H4 (cell line): ENCODE data around the gene REEP6. TPM values are rescaled to one million over a fixed set of nuclear protein-coding genes. Genes with fewer than 3 reads are reported as not detected.
A peak's percentile ranks its signal among the peaks of the same experiment; 100 is the strongest.

Source experiments
- DNase-seq: peaks from one replicate; pipeline ENCODE4 v3.0.0-alpha.2; 2015; ENCODE audit warnings: low spot score
- total RNA-seq: library from RNA; depleted of rRNA; stranded (reverse); fragments of >200 nt; shearing (Covaris generic); gene quantifications from 2 replicates; pipeline ENCODE4 v1.2.3, GENCODE V29; 2014; rRNA removed

REEP6 gene
- 0.92 and 1.2 TPM in 2 replicates for total RNA-seq

GRCh38 chr19:1491114-1491848 is at the start of gene REEP6:
Gene REEP6 (plus strand): TSS chr19:1491181. CDS start chr19:1491270, 89 bp downstream.
- DNase-seq = no peak

- DNase-seq = no peak
Observed at GRCh38 chr19:1441677-1442438, 49.1 kb upstream of the REEP6 start.

GRCh38 chr19:1445185-1445931 is 45.6 kb upstream of the REEP6 start:
- no peak for DNase-seq

GRCh38 chr19:1445932-1446712 is 44.9 kb upstream of the REEP6 start:
- no peak for DNase-seq

- DNase-seq = no peak
Observed at GRCh38 chr19:1446713-1447481, 44.1 kb upstream of the REEP6 start.

- no peak for DNase-seq
Observed at GRCh38 chr19:1447504-1447903, 43.5 kb upstream of the REEP6 start.

GRCh38 chr19:1447944-1448343 is 43.0 kb upstream of the REEP6 start:
- no peak for DNase-seq

GRCh38 chr19:1449467-1450442 is 41.2 kb upstream of the REEP6 start, which contains the start of gene APC2:
Gene APC2 (plus strand): TSS chr19:1450121. CDS start chr19:1453002, 2,881 bp downstream.
- peak; percentile 38 for DNase-seq

- no peak for DNase-seq
Observed at GRCh38 chr19:1450735-1451731, 39.9 kb upstream of the REEP6 start.

- DNase-seq = no peak
Observed at GRCh38 chr19:1451916-1452801, 38.8 kb upstream of the REEP6 start.

- DNase-seq = no peak
Observed at GRCh38 chr19:1452802-1453524, 38.0 kb upstream of the REEP6 start.

GRCh38 chr19:1453525-1454364 is 37.2 kb upstream of the REEP6 start:
- DNase-seq = peak; percentile 65

GRCh38 chr19:1455002-1455335 is 36.0 kb upstream of the REEP6 start:
- no peak for DNase-seq

- DNase-seq = no peak
Observed at GRCh38 chr19:1455336-1456120, 35.5 kb upstream of the REEP6 start.
